ENCODE results near the gene RFX1.

Gene RFX1

GRCh38 chr19:13987101-13987890 lies 18.8 kb downstream of the RFX1 start:
- TF ChIP-seq FOXP2 (optimal IDR thresholded peaks at IDR 0.05; ENCODE audit: borderline replicate concordance, extremely low read depth, extremely low read length, insufficient read depth) = no peak
- TF ChIP-seq TAF1 (IDR thresholded peaks at IDR 0.05; ENCODE audit: borderline replicate concordance, insufficient read depth, low read length) = no peak
- TF ChIP-seq POLR2AphosphoS5 (IDR thresholded peaks at IDR 0.05; ENCODE audit: low read depth, low read length) = no peak
- no peak for TF ChIP-seq REST (IDR thresholded peaks at IDR 0.05; ENCODE audit: insufficient read depth in 1 of 2, low read depth in 2 of 2, low read length in 2 of 2)
- no peak for TF ChIP-seq SIN3A (IDR thresholded peaks at IDR 0.05; ENCODE audit: borderline replicate concordance, insufficient read depth, low read length)

- TF ChIP-seq SIN3A (IDR thresholded peaks at IDR 0.05; ENCODE audit: borderline replicate concordance, insufficient read depth, low read length) (no peak), FOXP2 (optimal IDR thresholded peaks at IDR 0.05; ENCODE audit: borderline replicate concordance, extremely low read depth, extremely low read length, insufficient read depth) (peak; percentile 88), REST (IDR thresholded peaks at IDR 0.05; ENCODE audit: insufficient read depth in 1 of 2, low read depth in 2 of 2, low read length in 2 of 2) (0 out of 4 replicates have a peak, but pooled peaks of 1 of the 2 experiments have one; percentile 1), TAF1 (IDR thresholded peaks at IDR 0.05; ENCODE audit: borderline replicate concordance, insufficient read depth, low read length) (no peak), POLR2AphosphoS5 (IDR thresholded peaks at IDR 0.05; ENCODE audit: low read depth, low read length) (peak; percentile 68)
Measured at GRCh38 chr19:13986348-13986904, 19.7 kb downstream of the RFX1 start.

- no peak for TF ChIP-seq REST (IDR thresholded peaks at IDR 0.05; ENCODE audit: insufficient read depth in 1 of 2, low read depth in 2 of 2, low read length in 2 of 2)
- TF ChIP-seq TAF1 (IDR thresholded peaks at IDR 0.05; ENCODE audit: borderline replicate concordance, insufficient read depth, low read length) = no peak
- no peak for TF ChIP-seq POLR2AphosphoS5 (IDR thresholded peaks at IDR 0.05; ENCODE audit: low read depth, low read length)
- no peak for TF ChIP-seq FOXP2 (optimal IDR thresholded peaks at IDR 0.05; ENCODE audit: borderline replicate concordance, extremely low read depth, extremely low read length, insufficient read depth)
- TF ChIP-seq SIN3A (IDR thresholded peaks at IDR 0.05; ENCODE audit: borderline replicate concordance, insufficient read depth, low read length) = no peak
Measured at GRCh38 chr19:13985771-13986347, 20.3 kb downstream of the RFX1 start.

- no peak for TF ChIP-seq REST (IDR thresholded peaks at IDR 0.05; ENCODE audit: insufficient read depth in 1 of 2, low read depth in 2 of 2, low read length in 2 of 2)
- TF ChIP-seq FOXP2 (optimal IDR thresholded peaks at IDR 0.05; ENCODE audit: borderline replicate concordance, extremely low read depth, extremely low read length, insufficient read depth) = no peak
- TF ChIP-seq TAF1 (IDR thresholded peaks at IDR 0.05; ENCODE audit: borderline replicate concordance, insufficient read depth, low read length) = no peak
- TF ChIP-seq POLR2AphosphoS5 (IDR thresholded peaks at IDR 0.05; ENCODE audit: low read depth, low read length) = no peak
- TF ChIP-seq SIN3A (IDR thresholded peaks at IDR 0.05; ENCODE audit: borderline replicate concordance, insufficient read depth, low read length) = no peak
Measured at GRCh38 chr19:13984875-13985741, 21.0 kb downstream of the RFX1 start.

All from PFSK-1 (cell line).